Thoracic aorta (tissue), 2 donors: Measurements from ENCODE around the gene SDK1. TPM values are rescaled to one million over a fixed set of nuclear protein-coding genes. Genes with fewer than 3 reads are reported as not detected.

ENCODE experiments used
- ATAC-seq: fragments of 150-250 bp; one replicate; pipeline ENCODE4 v1.8.0; 2017; ENCODE audit warnings: low read depth; ENCODE audit not compliant: insufficient number of reproducible peaks, low FRiP score
- DNase-seq: peaks from one replicate; pipeline ENCODE4 v3.0.0-alpha.2; 2020; ENCODE audit warnings: low spot score
- H3K27ac ChIP-seq, 2 donors: fragments of 200-600 bp; sonication (generic); 1 replicate in 1 of 2; 2 replicates in 1 of 2; pipeline ENCODE4 v1.5.1; 2016; ENCODE audit warnings: mild to moderate bottlenecking in 2 of 2, moderate library complexity in 2 of 2
- H3K27me3 ChIP-seq: fragments of 200-600 bp; sonication (generic); replicated peaks from 2 replicates; pipeline ENCODE4 v1.6.0; 2016; ENCODE audit warnings: mild to moderate bottlenecking; ENCODE audit not compliant: insufficient read depth
- H3K36me3 ChIP-seq: fragments of 200-600 bp; sonication (generic); one replicate; pipeline ENCODE4 v1.5.1; 2016
- H3K4me1 ChIP-seq, 2 donors: fragments of 200-600 bp; sonication (generic); 1 replicate in 1 of 2; 2 replicates in 1 of 2; pipeline versions ENCODE4 v1.5.1 to v1.6.0; 2016; ENCODE audit warnings: low read depth in 2 of 2, mild to moderate bottlenecking in 1 of 2; ENCODE audit not compliant: control insufficient read depth in 1 of 2
- H3K4me3 ChIP-seq: fragments of 200-600 bp; sonication (generic); 2 replicates; pipeline ENCODE4 v1.5.1; 2016; ENCODE audit warnings: mild to moderate bottlenecking
- H3K9me3 ChIP-seq: fragments of 200-600 bp; sonication (generic); 2 replicates; pipeline ENCODE4 v1.5.1; 2016
- total RNA-seq, 2 donors: library from RNA; depleted of rRNA; stranded (reverse); fragments of >200 nt; gene quantifications; one replicate each; pipeline versions ENCODE4 v1.1.0 to v1.2.3, GENCODE V29; 2016
- TF ChIP-seq, protein P1 (sequence below): fragments of 200-600 bp; sonication (generic); IDR thresholded peaks from one replicate; pipeline ENCODE4 v1.5.1; 2019; ENCODE audit warnings: antibody characterized with exemption

The SDK1 gene
- total RNA-seq, 2 donors from 2014 or later: 27.5 to 29.2 TPM

DNA sequence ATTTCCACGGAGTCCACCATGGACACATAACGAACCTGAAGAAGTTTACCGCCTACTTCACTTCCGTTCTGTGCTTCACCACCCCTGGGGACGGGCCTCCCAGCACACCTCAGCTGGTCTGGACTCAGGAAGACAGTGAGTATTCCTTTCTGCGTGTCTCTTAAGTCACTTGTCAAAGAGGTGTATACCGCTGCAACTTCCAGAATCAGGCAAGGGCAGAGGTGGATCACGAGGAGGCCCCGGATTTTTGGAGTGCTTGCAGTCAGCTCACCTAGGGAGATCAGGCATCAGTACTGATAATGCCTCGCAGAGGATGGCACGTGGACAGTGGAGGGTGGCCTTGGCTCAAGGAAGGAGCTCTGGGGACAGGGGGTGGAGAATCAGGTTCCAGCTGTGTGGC, 750.6 kb downstream of the SDK1 start:
- ATAC-seq: no peak
- Histone ChIP-seq H3K27ac (no peak overlapping the region), H3K36me3 (peaks cover 4% of the 10 kb centered on the region), H3K9me3 (no peaks in the 10 kb centered on the region), H3K27me3 (no peaks in the 10 kb centered on the region), H3K4me1 (no peaks in the 10 kb centered on the region), H3K4me3 (no peak overlapping the region)
- no peak for DNase-seq
- TF ChIP-seq, protein P1, sequence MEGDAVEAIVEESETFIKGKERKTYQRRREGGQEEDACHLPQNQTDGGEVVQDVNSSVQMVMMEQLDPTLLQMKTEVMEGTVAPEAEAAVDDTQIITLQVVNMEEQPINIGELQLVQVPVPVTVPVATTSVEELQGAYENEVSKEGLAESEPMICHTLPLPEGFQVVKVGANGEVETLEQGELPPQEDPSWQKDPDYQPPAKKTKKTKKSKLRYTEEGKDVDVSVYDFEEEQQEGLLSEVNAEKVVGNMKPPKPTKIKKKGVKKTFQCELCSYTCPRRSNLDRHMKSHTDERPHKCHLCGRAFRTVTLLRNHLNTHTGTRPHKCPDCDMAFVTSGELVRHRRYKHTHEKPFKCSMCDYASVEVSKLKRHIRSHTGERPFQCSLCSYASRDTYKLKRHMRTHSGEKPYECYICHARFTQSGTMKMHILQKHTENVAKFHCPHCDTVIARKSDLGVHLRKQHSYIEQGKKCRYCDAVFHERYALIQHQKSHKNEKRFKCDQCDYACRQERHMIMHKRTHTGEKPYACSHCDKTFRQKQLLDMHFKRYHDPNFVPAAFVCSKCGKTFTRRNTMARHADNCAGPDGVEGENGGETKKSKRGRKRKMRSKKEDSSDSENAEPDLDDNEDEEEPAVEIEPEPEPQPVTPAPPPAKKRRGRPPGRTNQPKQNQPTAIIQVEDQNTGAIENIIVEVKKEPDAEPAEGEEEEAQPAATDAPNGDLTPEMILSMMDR: no peak

DNA sequence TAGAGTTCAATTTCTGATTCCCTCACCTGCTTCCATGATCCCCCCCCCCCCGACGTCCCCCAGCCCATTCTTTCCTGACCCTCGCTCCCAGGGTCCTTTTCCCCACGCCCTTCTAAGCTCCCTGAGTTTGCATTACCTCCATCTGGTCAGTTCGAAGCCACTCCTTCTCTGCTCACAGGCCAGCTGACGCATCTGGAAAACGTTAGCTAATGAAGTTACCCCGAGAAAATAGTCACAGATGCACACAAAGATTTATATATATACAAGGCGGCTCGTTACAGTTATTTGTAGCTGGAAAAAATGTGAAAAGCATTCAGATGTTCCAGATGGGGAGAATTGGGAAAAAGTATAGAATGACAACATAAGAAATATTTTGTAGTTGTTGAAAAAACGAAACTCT, 751.1 kb downstream of the SDK1 start:
- DNase-seq (no peak), ATAC-seq (no peak)
- Histone ChIP-seq H3K27me3 (no peaks in the 10 kb centered on the region), H3K36me3 (peaks cover 4% of the 10 kb centered on the region), H3K27ac (no peak overlapping the region), H3K4me3 (no peak overlapping the region), H3K4me1 (no peaks in the 10 kb centered on the region), H3K9me3 (no peaks in the 10 kb centered on the region)
- TF ChIP-seq, protein P1: no peak

DNA sequence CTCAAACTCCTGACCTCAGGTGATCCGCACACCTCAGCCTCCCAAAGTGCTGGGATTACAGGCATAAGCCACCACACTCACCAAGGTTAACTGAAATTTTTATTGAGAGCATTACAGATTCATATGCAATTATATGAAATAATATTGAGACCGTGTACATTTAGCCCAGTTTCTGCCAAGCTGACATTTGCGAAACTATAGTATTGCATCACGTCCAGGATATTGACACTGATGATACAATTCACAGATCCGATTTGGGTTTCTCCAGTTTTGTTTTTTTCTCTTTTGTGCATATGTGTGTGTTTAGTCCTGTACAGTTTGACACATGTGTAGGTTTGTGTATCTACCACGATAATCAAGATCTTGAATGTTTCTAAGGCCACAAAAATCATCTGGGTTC, 753.1 kb downstream of the SDK1 start:
- DNase-seq: no peak
- Histone ChIP-seq H3K27me3 (no peaks in the 10 kb centered on the region), H3K4me1 (no peaks in the 10 kb centered on the region), H3K27ac (no peak overlapping the region), H3K36me3 (peaks cover 4% of the 10 kb centered on the region), H3K9me3 (peaks cover 4% of the 10 kb centered on the region), H3K4me3 (no peak overlapping the region)
- no peak for ATAC-seq
- TF ChIP-seq, protein P1: no peak

DNA sequence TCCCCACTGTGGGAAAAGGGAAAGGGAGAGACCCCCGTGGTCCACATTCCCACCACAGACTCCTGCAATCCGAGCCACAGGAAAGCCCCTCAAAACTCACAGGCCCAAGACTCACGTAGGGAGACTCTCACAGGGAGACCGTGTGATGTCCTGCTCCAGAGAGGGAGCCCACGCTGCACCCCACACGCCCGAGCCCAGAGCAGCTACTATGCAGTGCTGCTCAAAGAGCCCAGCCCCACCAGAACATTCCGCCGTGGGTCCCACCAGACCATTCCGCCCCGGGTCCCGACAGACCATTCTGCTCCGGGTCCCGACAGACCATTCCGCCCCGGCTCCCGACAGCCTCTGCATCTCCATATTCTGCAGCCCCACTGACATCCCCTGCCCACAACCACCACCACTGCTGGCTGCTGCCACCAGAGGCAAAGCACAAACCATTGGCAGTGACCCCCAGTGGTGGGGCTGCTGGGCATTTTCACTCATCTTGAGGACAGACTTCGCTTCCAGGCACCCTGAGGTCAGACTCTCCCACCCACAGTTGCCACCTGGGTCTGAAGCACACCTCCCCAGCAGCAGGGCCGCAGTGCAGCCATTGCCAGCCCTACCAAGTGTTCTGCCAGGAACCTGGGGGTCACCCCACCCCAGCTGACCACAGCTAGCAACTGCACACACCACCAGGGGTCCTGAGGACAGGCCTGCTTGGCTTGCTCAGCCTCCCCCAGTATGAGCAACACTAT, 755.7 kb downstream of the SDK1 start:
- no peak overlapping the region for H3K27ac ChIP-seq
- DNase-seq (no peak), ATAC-seq (no peak)

DNA sequence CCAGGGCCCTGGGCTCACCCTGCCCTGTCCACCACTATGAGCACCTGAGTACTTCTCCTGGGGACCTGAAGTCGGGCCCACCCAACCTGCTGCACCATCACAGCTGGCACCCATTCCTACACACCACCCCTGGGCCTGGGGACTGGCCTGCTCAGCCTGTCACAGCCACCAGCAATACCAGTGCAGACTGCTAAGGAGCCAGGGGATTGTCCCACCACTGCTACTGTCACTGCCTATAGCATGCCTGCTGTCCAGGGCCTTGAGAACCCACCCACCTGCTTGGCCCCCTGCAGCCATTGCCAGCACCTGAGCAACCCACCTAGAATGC, 756.2 kb downstream of the SDK1 start:
- Histone ChIP-seq H3K4me3 (no peak overlapping the region), H3K36me3 (no peaks in the 10 kb centered on the region), H3K27ac (no peak overlapping the region), H3K9me3 (peaks cover 4% of the 10 kb centered on the region), H3K27me3 (no peaks in the 10 kb centered on the region), H3K4me1 (no peaks in the 10 kb centered on the region)
- DNase-seq: no peak
- TF ChIP-seq, protein P1: no peak
- ATAC-seq: no peak

More for the DNA sequence above, 755.7 kb downstream of the SDK1 start:
- no peaks in the 10 kb centered on the region for H3K4me1 ChIP-seq
- TF ChIP-seq, protein P1: no peak
- H3K9me3 ChIP-seq: peaks cover 4% of the 10 kb centered on the region
- peaks cover 1% of the 10 kb centered on the region for H3K36me3 ChIP-seq
- no peak overlapping the region for H3K4me3 ChIP-seq
- H3K27me3 ChIP-seq: no peaks in the 10 kb centered on the region
